ENCODE measurements around the gene PLEKHJ1.
A peak's percentile ranks its signal among the peaks of the same experiment; 100 is the strongest.

PLEKHJ1 gene

DNA sequence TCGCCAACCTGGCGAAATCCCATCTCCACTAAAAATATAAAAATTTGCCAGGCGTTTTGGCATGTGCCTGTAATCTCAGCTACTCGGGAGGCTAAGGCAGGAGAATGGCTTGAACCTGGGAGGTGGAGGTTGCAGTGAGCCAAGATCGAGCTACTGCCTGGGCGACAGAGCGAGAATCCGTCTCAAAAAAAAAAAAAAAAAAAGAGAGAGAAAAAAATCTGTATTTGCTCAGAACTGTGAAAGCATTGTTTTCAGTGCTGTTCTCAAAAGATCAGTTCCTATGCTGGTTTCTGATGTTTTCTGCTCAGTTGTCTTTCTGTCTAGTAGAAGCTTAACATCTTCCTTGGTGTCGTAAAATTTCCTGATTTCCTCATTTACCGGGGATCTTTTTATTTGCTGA, 3.0 kb upstream of the PLEKHJ1 start:
- H3K79me2 ChIP-seq (ENCODE audit: insufficient read depth, low read length), result peaks cover 94% of the 10 kb centered on the region
- peaks cover 87% of the 10 kb centered on the region for H4K20me1 ChIP-seq (ENCODE audit: insufficient read depth, low read length, poor library complexity, severe bottlenecking)
- no peaks in the 10 kb centered on the region for H3K27me3 ChIP-seq (ENCODE audit: insufficient read depth, low read length, poor library complexity, severe bottlenecking)
- peak overlapping the region; percentile 93 for H3K4me3 ChIP-seq (ENCODE audit: low read length, poor library complexity, severe bottlenecking)
- no peaks in the 10 kb centered on the region for H3K9me3 ChIP-seq (ENCODE audit: insufficient read depth, low read depth, low read length)
- peaks cover 20% of the 10 kb centered on the region; the same call in 1 of the 2 replicates for H3K36me3 ChIP-seq (ENCODE audit: insufficient read depth, low read length)
- peaks cover 52% of the 10 kb centered on the region for H3K4me1 ChIP-seq (ENCODE audit: insufficient read depth, low read length, poor library complexity, severe bottlenecking)
- peaks cover 3% of the 10 kb centered on the region; the same call in 1 of the 2 replicates for H3F3A ChIP-seq (ENCODE audit: low read depth)
- H2AFZ ChIP-seq (ENCODE audit: low read length), result no peak overlapping the region
- peak overlapping the region; percentile 86 for H3K9ac ChIP-seq (ENCODE audit: low read depth, low read length, poor library complexity, severe bottlenecking)
- H3K4me2 ChIP-seq (ENCODE audit: low read depth, low read length, poor library complexity, severe bottlenecking), result peak overlapping the region; percentile 100
- TF ChIP-seq CTCF (conservative IDR thresholded peaks at IDR 0.05; ENCODE audit: low read length) (no peak), EZH2phosphoT487 (IDR thresholded peaks at IDR 0.05; ENCODE audit: borderline replicate concordance) (no peak)
- no peaks in the 10 kb centered on the region for H3K9me2 ChIP-seq (replicated peaks; ENCODE audit: low read depth, low read length)

DNA sequence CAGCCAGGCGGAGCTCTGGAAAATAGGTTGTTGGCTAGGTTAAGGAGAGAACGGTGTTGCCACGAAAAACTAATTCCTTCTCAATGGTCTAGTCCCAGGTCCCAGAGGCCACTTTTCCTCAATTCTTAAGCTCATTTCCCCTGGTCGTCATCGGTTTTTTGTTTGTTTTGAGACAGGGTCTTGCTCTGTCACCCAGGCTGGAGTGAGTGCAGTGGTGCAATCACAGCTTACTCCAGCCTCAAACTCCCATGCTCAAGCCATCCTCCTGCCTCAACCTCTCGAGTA, 1.7 kb upstream of the PLEKHJ1 start:
- peak overlapping the region; percentile 100 for H3K4me2 ChIP-seq (ENCODE audit: low read depth, low read length, poor library complexity, severe bottlenecking)
- H3K36me3 ChIP-seq (ENCODE audit: insufficient read depth, low read length), result peaks cover 8% of the 10 kb centered on the region; the same call in 1 of the 2 replicates
- H3K4me1 ChIP-seq (ENCODE audit: insufficient read depth, low read length, poor library complexity, severe bottlenecking), result peaks cover 60% of the 10 kb centered on the region
- H4K20me1 ChIP-seq (ENCODE audit: insufficient read depth, low read length, poor library complexity, severe bottlenecking), result peaks cover 82% of the 10 kb centered on the region
- no peaks in the 10 kb centered on the region for H3K27me3 ChIP-seq (ENCODE audit: insufficient read depth, low read length, poor library complexity, severe bottlenecking)
- H3K4me3 ChIP-seq (ENCODE audit: low read length, poor library complexity, severe bottlenecking), result peak overlapping the region; percentile 93
- H3K9me3 ChIP-seq (ENCODE audit: insufficient read depth, low read depth, low read length), result no peaks in the 10 kb centered on the region
- peaks cover 3% of the 10 kb centered on the region; the same call in 1 of the 2 replicates for H3F3A ChIP-seq (ENCODE audit: low read depth)
- no peaks in the 10 kb centered on the region for H3K9me2 ChIP-seq (replicated peaks; ENCODE audit: low read depth, low read length)
- H3K9ac ChIP-seq (ENCODE audit: low read depth, low read length, poor library complexity, severe bottlenecking), result peak overlapping the region; percentile 86
- peaks cover 94% of the 10 kb centered on the region for H3K79me2 ChIP-seq (ENCODE audit: insufficient read depth, low read length)
- H2AFZ ChIP-seq (ENCODE audit: low read length), result no peak overlapping the region
- no peak for TF ChIP-seq CTCF (conservative IDR thresholded peaks at IDR 0.05; ENCODE audit: low read length)
- no peak for TF ChIP-seq EZH2phosphoT487 (IDR thresholded peaks at IDR 0.05; ENCODE audit: borderline replicate concordance)

DNA sequence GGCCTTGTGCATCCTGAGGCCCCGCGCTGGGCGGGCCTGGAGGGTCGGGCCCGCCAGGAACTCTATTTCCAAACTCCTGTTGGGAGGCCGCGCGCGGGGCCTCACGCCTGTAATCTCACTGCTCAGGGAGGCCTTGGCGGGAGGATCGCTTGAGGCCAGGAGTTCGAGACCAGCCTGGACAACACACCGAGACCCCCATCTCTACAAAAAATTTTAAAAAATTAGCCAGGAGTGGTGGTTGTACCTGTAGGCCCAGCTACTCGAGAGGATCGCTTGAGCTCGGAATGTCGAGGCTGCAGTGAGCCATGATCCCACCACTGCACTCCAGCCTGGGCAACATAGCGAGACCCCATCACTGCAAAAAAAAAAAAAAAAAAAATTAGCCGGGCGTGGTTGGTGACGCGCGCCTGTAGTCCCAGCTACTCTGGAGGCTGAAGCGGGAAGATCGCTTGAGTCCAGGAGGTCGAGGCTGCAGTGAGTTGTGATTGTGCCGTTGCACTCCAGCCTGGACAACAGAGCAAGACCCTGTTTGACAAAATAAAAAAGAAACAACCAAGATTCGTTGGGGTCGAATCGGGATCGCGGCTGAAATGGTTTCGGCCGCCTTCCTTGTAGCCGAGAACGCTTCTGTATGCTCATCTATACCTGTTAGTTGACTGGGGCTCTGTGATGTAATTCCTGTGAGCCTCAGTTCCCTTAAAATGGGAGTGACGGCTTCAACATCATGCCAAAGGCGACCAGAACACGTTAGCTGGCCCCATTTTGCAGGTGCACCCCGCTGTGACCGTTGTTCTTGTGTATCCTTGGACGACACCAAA, 1.1 kb upstream of the PLEKHJ1 start:
- peak overlapping the region; percentile 86 for H3K9ac ChIP-seq (ENCODE audit: low read depth, low read length, poor library complexity, severe bottlenecking)
- H3K9me2 ChIP-seq (replicated peaks; ENCODE audit: low read depth, low read length), result no peaks in the 10 kb centered on the region
- H3K27me3 ChIP-seq (ENCODE audit: insufficient read depth, low read length, poor library complexity, severe bottlenecking), result no peaks in the 10 kb centered on the region
- H3F3A ChIP-seq (ENCODE audit: low read depth), result peaks cover 3% of the 10 kb centered on the region; the same call in 1 of the 2 replicates
- H3K4me1 ChIP-seq (ENCODE audit: insufficient read depth, low read length, poor library complexity, severe bottlenecking), result peaks cover 58% of the 10 kb centered on the region
- peak overlapping the region; percentile 100 for H3K4me2 ChIP-seq (ENCODE audit: low read depth, low read length, poor library complexity, severe bottlenecking)
- peaks cover 89% of the 10 kb centered on the region for H3K79me2 ChIP-seq (ENCODE audit: insufficient read depth, low read length)
- TF ChIP-seq EZH2phosphoT487 (IDR thresholded peaks at IDR 0.05; ENCODE audit: borderline replicate concordance), result no peak
- peaks cover 4% of the 10 kb centered on the region; the same call in 1 of the 2 replicates for H3K36me3 ChIP-seq (ENCODE audit: insufficient read depth, low read length)
- H4K20me1 ChIP-seq (ENCODE audit: insufficient read depth, low read length, poor library complexity, severe bottlenecking), result peaks cover 78% of the 10 kb centered on the region
- no peak overlapping the region for H2AFZ ChIP-seq (ENCODE audit: low read length)
- H3K4me3 ChIP-seq (ENCODE audit: low read length, poor library complexity, severe bottlenecking), result peak overlapping the region; percentile 93
- H3K9me3 ChIP-seq (ENCODE audit: insufficient read depth, low read depth, low read length), result no peaks in the 10 kb centered on the region

GRCh38 chr19:2236064-2236313, 140 bp downstream of the PLEKHJ1 start:
- peaks cover 3% of the 10 kb centered on the region; the same call in 1 of the 2 replicates for H3F3A ChIP-seq (ENCODE audit: low read depth)
- peak overlapping the region; percentile 86 for H3K9ac ChIP-seq (ENCODE audit: low read depth, low read length, poor library complexity, severe bottlenecking)
- H3K79me2 ChIP-seq (ENCODE audit: insufficient read depth, low read length), result peaks cover 76% of the 10 kb centered on the region
- H3K4me2 ChIP-seq (ENCODE audit: low read depth, low read length, poor library complexity, severe bottlenecking), result peak overlapping the region; percentile 83
- H3K4me1 ChIP-seq (ENCODE audit: insufficient read depth, low read length, poor library complexity, severe bottlenecking), result peaks cover 51% of the 10 kb centered on the region
- peaks cover 3% of the 10 kb centered on the region; the same call in 1 of the 2 replicates for H3K36me3 ChIP-seq (ENCODE audit: insufficient read depth, low read length)
- H4K20me1 ChIP-seq (ENCODE audit: insufficient read depth, low read length, poor library complexity, severe bottlenecking), result peaks cover 65% of the 10 kb centered on the region
- H3K9me2 ChIP-seq (replicated peaks; ENCODE audit: low read depth, low read length), result no peaks in the 10 kb centered on the region
- no peak for TF ChIP-seq EZH2phosphoT487 (IDR thresholded peaks at IDR 0.05; ENCODE audit: borderline replicate concordance)
- no peak for TF ChIP-seq CTCF (conservative IDR thresholded peaks at IDR 0.05; ENCODE audit: low read length)
- no peaks in the 10 kb centered on the region for H3K9me3 ChIP-seq (ENCODE audit: insufficient read depth, low read depth, low read length)
- H2AFZ ChIP-seq (ENCODE audit: low read length), result peak overlapping the region; percentile 66; the same call in 1 of the 2 replicates
- peak overlapping the region; percentile 93 for H3K4me3 ChIP-seq (ENCODE audit: low read length, poor library complexity, severe bottlenecking)
- H3K27me3 ChIP-seq (ENCODE audit: insufficient read depth, low read length, poor library complexity, severe bottlenecking), result no peaks in the 10 kb centered on the region

All from Loucy (cell line).